ENCODE data around the gene POLR2I.

The POLR2I gene

DNA sequence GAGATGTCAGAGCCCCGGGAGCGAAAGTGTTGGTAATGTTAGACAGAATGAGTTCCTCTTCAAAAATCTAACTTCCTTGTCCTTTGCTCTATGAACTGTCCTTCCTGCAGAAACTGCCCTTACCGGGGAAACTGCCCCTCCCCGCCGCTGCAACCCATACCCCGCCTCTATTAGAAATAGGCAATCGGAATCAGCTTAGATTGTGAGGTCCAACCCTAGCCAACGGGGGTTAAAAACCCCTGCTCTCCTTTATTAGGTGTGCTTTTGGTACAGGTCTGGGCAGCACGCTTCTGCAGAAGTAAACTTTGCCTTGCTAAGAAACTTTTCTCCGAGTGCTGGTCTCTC is 13.7 kb upstream of the POLR2I start:
- Histone ChIP-seq H3K27ac (ENCODE audit: low read depth, low read length) (peak overlapping the region; percentile 48; the same call in 1 of the 2 replicates), H3K36me3 (ENCODE audit: control insufficient read depth, insufficient read depth, low read length) (peaks cover 25% of the 10 kb centered on the region), H3K4me1 (ENCODE audit: control insufficient read depth, insufficient read depth, low read length) (peaks cover 6% of the 10 kb centered on the region; the same call in 1 of the 2 replicates), H3K4me3 (ENCODE audit: low read depth, low read length) (peak overlapping the region; percentile 63), H3K9ac (ENCODE audit: low read length) (peak overlapping the region; percentile 74), H3K9me3 (ENCODE audit: control insufficient read depth, insufficient read depth, low read depth, low read length) (no peaks in the 10 kb centered on the region), H3K27me3 (ENCODE audit: control insufficient read depth, insufficient read depth, low read length) (no peaks in the 10 kb centered on the region)

- no peak overlapping the region for H3K4me3 ChIP-seq (ENCODE audit: low read depth, low read length)
- no peaks in the 10 kb centered on the region for H3K9me3 ChIP-seq (ENCODE audit: control insufficient read depth, insufficient read depth, low read depth, low read length)
- H3K27me3 ChIP-seq (ENCODE audit: control insufficient read depth, insufficient read depth, low read length): no peaks in the 10 kb centered on the region
- H3K9ac ChIP-seq (ENCODE audit: low read length): no peak overlapping the region
- H3K36me3 ChIP-seq (ENCODE audit: control insufficient read depth, insufficient read depth, low read length): peaks cover 49% of the 10 kb centered on the region
- 0 out of 2 replicates have a peak, but pooled peaks cover under 1% of the 10 kb centered on the region for H3K4me1 ChIP-seq (ENCODE audit: control insufficient read depth, insufficient read depth, low read length)
- no peak overlapping the region for H3K27ac ChIP-seq (ENCODE audit: low read depth, low read length)
Observed at GRCh38 chr19:36125557-36125956, 10.9 kb upstream of the POLR2I start.

- no peaks in the 10 kb centered on the region for H3K9me3 ChIP-seq (ENCODE audit: control insufficient read depth, insufficient read depth, low read depth, low read length)
- peaks cover 9% of the 10 kb centered on the region; the same call in 1 of the 2 replicates for H3K4me1 ChIP-seq (ENCODE audit: control insufficient read depth, insufficient read depth, low read length)
- no peak overlapping the region for H3K27ac ChIP-seq (ENCODE audit: low read depth, low read length)
- peaks cover 80% of the 10 kb centered on the region for H3K36me3 ChIP-seq (ENCODE audit: control insufficient read depth, insufficient read depth, low read length)
- H3K4me3 ChIP-seq (ENCODE audit: low read depth, low read length): no peak overlapping the region
- H3K9ac ChIP-seq (ENCODE audit: low read length): no peak overlapping the region
- H3K27me3 ChIP-seq (ENCODE audit: control insufficient read depth, insufficient read depth, low read length): no peaks in the 10 kb centered on the region
Observed at GRCh38 chr19:36121486-36122124, 6.9 kb upstream of the POLR2I start.

DNA sequence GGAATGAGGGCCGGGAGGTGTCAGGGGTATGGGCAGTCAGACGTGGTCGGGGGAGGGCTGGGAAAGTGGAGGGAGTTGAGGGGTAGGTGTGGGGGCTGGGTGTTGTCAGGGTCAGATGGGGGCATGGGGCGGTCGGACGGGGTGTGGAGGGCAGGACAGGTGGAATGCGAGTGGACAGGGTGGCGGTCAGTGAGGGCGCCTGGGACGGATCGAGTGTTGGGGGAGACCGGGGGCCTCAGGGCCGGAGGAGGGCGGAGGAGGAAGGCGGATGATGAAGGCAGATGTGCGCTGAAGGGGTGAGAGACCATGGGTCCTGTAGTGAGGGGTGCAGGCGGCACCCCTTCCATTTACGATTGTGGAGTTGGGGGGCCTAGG is 6.3 kb upstream of the POLR2I start:
- H3K9ac ChIP-seq (ENCODE audit: low read length): no peak overlapping the region

GRCh38 chr19:36120092-36120983 is 5.7 kb upstream of the POLR2I start:
- peak overlapping the region; percentile 18 for H3K9ac ChIP-seq (ENCODE audit: low read length)

More for the DNA sequence above, 6.3 kb upstream of the POLR2I start:
- no peak overlapping the region for H3K27ac ChIP-seq (ENCODE audit: low read depth, low read length)
- peaks cover 80% of the 10 kb centered on the region for H3K36me3 ChIP-seq (ENCODE audit: control insufficient read depth, insufficient read depth, low read length)
- H3K4me3 ChIP-seq (ENCODE audit: low read depth, low read length): no peak overlapping the region
- H3K27me3 ChIP-seq (ENCODE audit: control insufficient read depth, insufficient read depth, low read length): no peaks in the 10 kb centered on the region
- no peaks in the 10 kb centered on the region for H3K9me3 ChIP-seq (ENCODE audit: control insufficient read depth, insufficient read depth, low read depth, low read length)
- peaks cover 14% of the 10 kb centered on the region; the same call in 1 of the 2 replicates for H3K4me1 ChIP-seq (ENCODE audit: control insufficient read depth, insufficient read depth, low read length)

GRCh38 chr19:36116344-36116637 is 1.6 kb upstream of the POLR2I start:
- no peak overlapping the region for H3K27ac ChIP-seq (ENCODE audit: low read depth, low read length)
- H3K9ac ChIP-seq (ENCODE audit: low read length): no peak overlapping the region
- H3K4me3 ChIP-seq (ENCODE audit: low read depth, low read length): peak overlapping the region; percentile 88

More at GRCh38 chr19:36120092-36120983, 5.7 kb upstream of the POLR2I start:
- H3K36me3 ChIP-seq (ENCODE audit: control insufficient read depth, insufficient read depth, low read length): peaks cover 74% of the 10 kb centered on the region
- H3K9me3 ChIP-seq (ENCODE audit: control insufficient read depth, insufficient read depth, low read depth, low read length): no peaks in the 10 kb centered on the region
- H3K4me3 ChIP-seq (ENCODE audit: low read depth, low read length): no peak overlapping the region
- H3K27ac ChIP-seq (ENCODE audit: low read depth, low read length): no peak overlapping the region
- no peaks in the 10 kb centered on the region for H3K27me3 ChIP-seq (ENCODE audit: control insufficient read depth, insufficient read depth, low read length)
- peaks cover 15% of the 10 kb centered on the region; the same call in 1 of the 2 replicates for H3K4me1 ChIP-seq (ENCODE audit: control insufficient read depth, insufficient read depth, low read length)

GRCh38 chr19:36115453-36116343 is 1.0 kb upstream of the POLR2I start, which contains the start of gene TBCB:
Gene TBCB (plus strand): TSS chr19:36115468. CDS start chr19:36115561, 93 bp downstream.
- H3K4me1 ChIP-seq (ENCODE audit: control insufficient read depth, insufficient read depth, low read length): peaks cover 29% of the 10 kb centered on the region

More at GRCh38 chr19:36116344-36116637, 1.6 kb upstream of the POLR2I start:
- H3K4me1 ChIP-seq (ENCODE audit: control insufficient read depth, insufficient read depth, low read length): peaks cover 23% of the 10 kb centered on the region
- H3K9me3 ChIP-seq (ENCODE audit: control insufficient read depth, insufficient read depth, low read depth, low read length): no peaks in the 10 kb centered on the region
- H3K36me3 ChIP-seq (ENCODE audit: control insufficient read depth, insufficient read depth, low read length): peaks cover 53% of the 10 kb centered on the region
- H3K27me3 ChIP-seq (ENCODE audit: control insufficient read depth, insufficient read depth, low read length): no peaks in the 10 kb centered on the region

GRCh38 chr19:36113894-36114720 is 568 bp downstream of the POLR2I start:
- peak overlapping the region; percentile 77 for H3K9ac ChIP-seq (ENCODE audit: low read length)
- peaks cover 23% of the 10 kb centered on the region for H3K4me1 ChIP-seq (ENCODE audit: control insufficient read depth, insufficient read depth, low read length)
- H3K27ac ChIP-seq (ENCODE audit: low read depth, low read length): peak overlapping the region; percentile 52; the same call in 1 of the 2 replicates
- no peaks in the 10 kb centered on the region for H3K27me3 ChIP-seq (ENCODE audit: control insufficient read depth, insufficient read depth, low read length)
- H3K9me3 ChIP-seq (ENCODE audit: control insufficient read depth, insufficient read depth, low read depth, low read length): no peaks in the 10 kb centered on the region
- H3K36me3 ChIP-seq (ENCODE audit: control insufficient read depth, insufficient read depth, low read length): peaks cover 35% of the 10 kb centered on the region
- peak overlapping the region; percentile 88 for H3K4me3 ChIP-seq (ENCODE audit: low read depth, low read length)

More at GRCh38 chr19:36115453-36116343, 1.0 kb upstream of the POLR2I start, which contains the start of gene TBCB:
- Histone ChIP-seq H3K9me3 (ENCODE audit: control insufficient read depth, insufficient read depth, low read depth, low read length) (no peaks in the 10 kb centered on the region), H3K9ac (ENCODE audit: low read length) (peak within 1 kb of the TSS; percentile 77), H3K36me3 (ENCODE audit: control insufficient read depth, insufficient read depth, low read length) (peaks cover 49% of the 10 kb centered on the region), H3K4me3 (ENCODE audit: low read depth, low read length) (peak within 1 kb of the TSS; percentile 88), H3K27me3 (ENCODE audit: control insufficient read depth, insufficient read depth, low read length) (no peaks in the 10 kb centered on the region), H3K27ac (ENCODE audit: low read depth, low read length) (peak within 1 kb of the TSS; percentile 52; the same call in 1 of the 2 replicates)

DNA sequence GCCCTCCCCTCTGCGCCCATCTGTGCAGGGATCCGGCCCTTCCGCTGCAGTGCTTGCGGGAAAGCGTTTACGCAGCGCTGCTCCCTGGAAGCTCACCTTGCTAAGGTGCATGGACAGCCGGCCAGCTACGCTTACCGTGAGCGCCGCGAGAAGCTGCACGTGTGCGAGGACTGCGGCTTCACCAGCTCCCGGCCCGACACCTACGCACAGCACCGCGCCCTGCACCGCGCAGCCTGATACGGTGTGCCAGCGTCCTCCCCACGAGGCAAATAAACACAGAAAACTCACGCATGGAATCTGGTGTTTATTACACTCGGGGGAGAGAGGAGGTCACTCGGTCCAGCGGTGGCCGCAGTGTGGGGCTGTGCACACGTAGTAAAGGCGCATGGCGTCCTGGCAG is 1.2 kb downstream of the POLR2I start:
- Histone ChIP-seq H3K9me3 (ENCODE audit: control insufficient read depth, insufficient read depth, low read depth, low read length) (no peaks in the 10 kb centered on the region), H3K9ac (ENCODE audit: low read length) (no peak overlapping the region)

DNA sequence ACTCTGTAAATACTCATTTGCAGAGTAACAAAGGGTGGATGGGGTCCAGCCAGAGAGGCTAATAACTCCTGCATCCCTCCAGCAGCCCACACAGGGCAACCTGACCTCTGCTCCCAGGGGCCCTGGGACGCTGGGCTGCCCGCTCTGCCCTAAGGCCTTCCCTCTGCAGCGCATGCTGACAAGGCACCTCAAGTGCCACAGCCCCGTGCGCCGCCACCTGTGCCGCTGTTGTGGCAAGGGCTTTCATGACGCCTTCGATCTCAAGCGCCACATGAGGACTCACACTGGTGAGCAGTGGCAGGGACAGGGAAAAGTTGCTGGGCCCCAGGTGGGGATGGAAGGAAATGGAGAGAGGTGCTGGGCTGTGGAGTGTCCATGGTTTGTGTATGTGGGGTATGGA is 2.0 kb downstream of the POLR2I start:
- Histone ChIP-seq H3K4me1 (ENCODE audit: control insufficient read depth, insufficient read depth, low read length) (peaks cover 23% of the 10 kb centered on the region), H3K9me3 (ENCODE audit: control insufficient read depth, insufficient read depth, low read depth, low read length) (no peaks in the 10 kb centered on the region), H3K27ac (ENCODE audit: low read depth, low read length) (no peak overlapping the region), H3K9ac (ENCODE audit: low read length) (no peak overlapping the region), H3K27me3 (ENCODE audit: control insufficient read depth, insufficient read depth, low read length) (no peaks in the 10 kb centered on the region), H3K36me3 (ENCODE audit: control insufficient read depth, insufficient read depth, low read length) (peaks cover 24% of the 10 kb centered on the region), H3K4me3 (ENCODE audit: low read depth, low read length) (no peak overlapping the region)

More for the DNA sequence above, 1.2 kb downstream of the POLR2I start:
- no peak overlapping the region for H3K27ac ChIP-seq (ENCODE audit: low read depth, low read length)
- peak overlapping the region; percentile 88 for H3K4me3 ChIP-seq (ENCODE audit: low read depth, low read length)
- no peaks in the 10 kb centered on the region for H3K27me3 ChIP-seq (ENCODE audit: control insufficient read depth, insufficient read depth, low read length)
- H3K36me3 ChIP-seq (ENCODE audit: control insufficient read depth, insufficient read depth, low read length): peaks cover 29% of the 10 kb centered on the region
- H3K4me1 ChIP-seq (ENCODE audit: control insufficient read depth, insufficient read depth, low read length): peaks cover 23% of the 10 kb centered on the region

All from HUES6 (cell line).